Measurements from ENCODE around the gene RNF14.
A peak's percentile ranks its signal among the peaks of the same experiment; 100 is the strongest.
"Not testable (repeated sequence)": the region's sequence is repeated elsewhere in the genome, so short reads cannot be mapped to it uniquely, and the experiment has no call there.

Gene RNF14

GRCh38 chr5:141968914-141969608 is at the start of gene RNF14:
RNF14 (plus strand) TSS chr5:141969105; CDS start chr5:141973589, 4,484 bp downstream.
- peak; percentile 97 for DNase-seq (ENCODE audit: low spot score)

- no peak for DNase-seq (ENCODE audit: low spot score)
Measured at GRCh38 chr5:141919218-141920119, 49.4 kb upstream of the RNF14 start.

DNA sequence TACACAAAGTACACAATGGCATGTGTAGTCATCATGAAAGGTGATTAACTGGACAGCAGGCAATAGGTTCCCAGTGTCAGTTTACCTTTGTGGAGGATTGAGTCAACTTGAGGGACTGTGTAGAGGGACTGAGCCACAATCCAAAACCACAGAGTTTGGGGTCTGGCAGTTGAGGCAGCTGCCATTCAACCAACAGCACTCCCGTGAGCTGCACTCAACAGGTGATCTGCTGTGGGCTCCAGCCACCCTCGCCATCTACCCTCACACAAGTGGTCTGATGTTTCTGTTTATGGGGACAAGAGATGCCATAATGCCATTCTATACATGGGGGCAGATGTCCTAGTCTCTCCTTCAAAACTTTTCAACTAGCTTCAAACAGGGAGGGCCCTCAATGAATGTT is 48.1 kb upstream of the RNF14 start:
- no peak for DNase-seq (ENCODE audit: low spot score)

DNA sequence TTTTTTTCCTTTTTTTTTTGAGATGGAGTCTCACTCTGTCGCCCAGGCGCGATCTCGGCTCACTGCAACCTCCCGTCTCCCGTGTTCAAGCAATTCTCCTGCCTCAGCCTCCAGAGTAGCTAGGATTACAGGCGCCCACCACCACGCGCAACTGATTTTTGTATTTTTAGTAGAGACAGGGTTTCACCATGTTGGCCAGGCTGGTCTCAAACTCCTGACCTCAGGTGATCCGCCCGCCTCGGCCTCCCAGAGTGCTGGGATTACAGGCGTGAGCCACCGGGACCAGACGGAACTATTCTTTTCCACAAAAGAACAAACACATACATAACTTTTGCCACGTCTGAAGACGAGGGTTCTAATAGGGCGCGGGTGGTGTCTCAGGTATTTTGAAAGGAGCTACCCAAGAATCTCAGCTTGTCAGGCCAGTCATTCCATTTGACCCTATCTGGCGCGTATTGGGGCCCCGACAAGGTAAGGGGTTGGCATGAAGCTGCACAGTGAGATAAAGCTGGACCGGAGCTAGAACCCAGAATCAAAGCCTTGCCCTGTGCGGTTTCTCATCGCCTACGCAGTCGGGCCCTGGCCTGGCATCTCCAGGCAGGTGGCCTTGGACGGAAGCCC is 46.0 kb upstream of the RNF14 start:
- DNase-seq (ENCODE audit: low spot score) = not testable (repeated sequence)

- DNase-seq (ENCODE audit: low spot score) = peak; percentile 96
Measured at GRCh38 chr5:141923448-141924313, 45.2 kb upstream of the RNF14 start, which contains the start of gene DELE1. DELE1 (plus strand) TSS chr5:141923871; CDS start chr5:141923942, 71 bp downstream.

- DNase-seq (ENCODE audit: low spot score) = no peak
Measured at GRCh38 chr5:141926434-141926833, 42.5 kb upstream of the RNF14 start.

DNA sequence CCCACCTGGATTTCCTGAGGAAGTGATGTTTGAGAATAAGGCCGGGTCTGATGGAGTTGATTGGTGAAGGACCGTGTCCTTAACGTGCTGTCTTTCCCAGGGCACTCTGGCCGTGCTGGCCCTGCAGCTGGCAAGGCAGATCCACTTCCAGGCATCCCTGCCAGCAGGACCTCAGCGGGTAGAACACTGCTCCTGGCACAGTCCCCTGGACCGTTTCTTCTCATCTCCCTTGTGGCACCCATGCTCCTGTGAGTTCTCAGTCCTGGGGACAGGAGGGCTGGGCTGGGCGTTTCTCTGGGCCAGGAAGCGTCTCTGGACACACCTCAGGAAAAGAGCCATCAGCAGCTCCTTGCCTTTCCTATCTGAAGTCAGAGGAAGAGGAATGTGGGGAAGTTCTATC is 40.9 kb upstream of the RNF14 start:
- no peak for DNase-seq (ENCODE audit: low spot score)

DNA sequence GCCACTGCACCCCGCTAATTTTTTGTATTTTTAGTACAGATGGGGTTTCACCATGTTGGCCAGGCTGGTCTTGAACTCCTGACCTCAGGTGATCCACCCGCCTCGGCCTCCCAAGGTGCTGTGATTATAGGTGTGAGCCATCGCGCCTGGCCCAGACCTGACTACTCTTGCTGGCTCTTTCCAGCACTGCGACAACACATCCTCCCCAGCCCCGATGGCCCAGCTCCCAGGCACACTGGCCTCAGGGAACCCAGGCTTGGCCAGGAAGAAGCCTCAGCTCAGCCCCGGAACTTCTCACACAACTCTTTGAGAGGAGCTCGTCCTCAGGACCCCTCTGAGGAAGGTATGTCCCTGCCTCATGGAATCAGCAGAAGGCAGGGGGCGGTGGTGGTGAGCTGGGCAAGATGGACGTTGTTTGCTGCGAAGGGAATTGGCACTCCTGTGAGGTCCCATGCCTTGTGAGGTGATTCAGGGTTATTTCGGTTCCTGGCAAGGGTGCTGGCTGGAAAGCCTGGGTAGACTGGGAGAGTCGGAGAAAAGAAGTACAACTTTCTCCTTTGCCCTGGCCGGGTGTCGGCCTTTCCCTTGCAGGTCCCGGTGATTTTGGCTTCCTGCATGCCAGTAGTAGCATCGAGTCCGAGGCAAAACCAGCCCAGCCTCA is 39.4 kb upstream of the RNF14 start:
- DNase-seq (ENCODE audit: low spot score) = no peak

DNA sequence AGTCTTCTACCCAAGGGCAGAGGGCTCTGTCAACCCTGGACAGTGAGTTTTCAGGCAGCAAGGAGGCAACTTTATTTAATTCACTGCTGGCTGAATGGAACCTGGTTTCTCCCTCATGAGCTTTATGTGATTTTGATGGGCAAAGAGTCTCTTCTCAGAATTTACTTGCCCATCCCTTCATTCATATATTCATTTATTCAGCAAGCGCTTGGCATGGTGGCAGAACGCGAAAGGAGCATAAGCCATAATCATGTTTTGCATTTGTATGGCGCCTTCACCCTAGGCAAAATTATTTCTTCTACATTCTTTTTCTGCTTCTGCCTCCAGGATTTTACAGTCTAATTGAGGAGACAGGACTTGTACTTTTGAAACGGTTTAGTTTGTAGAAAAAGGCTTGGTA is 37.2 kb upstream of the RNF14 start:
- DNase-seq (ENCODE audit: low spot score) = no peak

GRCh38 chr5:141933151-141933550 is 35.8 kb upstream of the RNF14 start:
- DNase-seq (ENCODE audit: low spot score) = no peak

GRCh38 chr5:141934099-141934844 is 34.6 kb upstream of the RNF14 start:
- DNase-seq (ENCODE audit: low spot score) = no peak

DNA sequence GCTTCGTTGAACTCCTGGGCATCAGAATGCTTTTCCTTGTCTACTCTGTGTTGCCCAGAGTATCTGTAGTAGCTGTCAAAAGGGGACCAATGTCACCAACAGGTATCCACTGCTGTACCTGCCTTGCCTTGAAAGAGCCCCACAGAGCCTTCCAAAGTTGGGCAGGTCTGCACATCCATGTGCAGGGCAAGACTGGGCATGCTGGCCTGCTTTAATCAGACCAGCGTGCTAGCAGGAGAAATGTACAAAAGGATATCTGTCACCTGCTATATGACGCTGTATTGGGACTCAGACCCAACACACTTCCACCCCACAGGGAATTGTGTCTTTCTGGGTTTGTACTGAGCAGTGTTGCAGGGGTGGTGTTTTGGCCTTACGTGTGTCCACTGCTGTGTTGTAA is 33.4 kb upstream of the RNF14 start:
- DNase-seq (ENCODE audit: low spot score) = no peak

GRCh38 chr5:141940695-141941271 is 28.1 kb upstream of the RNF14 start:
- DNase-seq (ENCODE audit: low spot score) = no peak

GRCh38 chr5:141941307-141941706 is 27.6 kb upstream of the RNF14 start:
- DNase-seq (ENCODE audit: low spot score) = peak; percentile 60

DNA sequence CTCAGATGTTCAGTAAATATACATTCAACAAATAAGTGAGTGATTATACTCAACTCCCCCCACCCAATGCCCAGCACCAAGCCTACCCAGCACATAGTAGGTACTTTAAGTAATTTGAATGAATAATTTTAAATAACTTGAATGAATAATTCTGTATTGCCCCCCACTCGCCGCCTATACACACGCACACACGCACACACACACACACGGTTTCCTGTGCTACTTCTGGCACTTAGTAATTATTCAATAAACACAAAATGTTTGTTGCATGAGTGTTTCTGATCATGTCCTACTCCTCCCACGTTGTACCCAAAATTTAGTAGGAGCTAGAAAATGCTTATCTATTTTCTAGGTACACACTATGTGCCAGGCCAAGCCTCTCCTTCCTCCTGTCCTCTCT is 27.1 kb upstream of the RNF14 start:
- no peak for DNase-seq (ENCODE audit: low spot score)

GRCh38 chr5:141942185-141942857 is 26.6 kb upstream of the RNF14 start:
- no peak for DNase-seq (ENCODE audit: low spot score)

GRCh38 chr5:141944076-141944475 is 24.8 kb upstream of the RNF14 start:
- no peak for DNase-seq (ENCODE audit: low spot score)

- no peak for DNase-seq (ENCODE audit: low spot score)
Measured at GRCh38 chr5:141945511-141946051, 23.3 kb upstream of the RNF14 start.

DNA sequence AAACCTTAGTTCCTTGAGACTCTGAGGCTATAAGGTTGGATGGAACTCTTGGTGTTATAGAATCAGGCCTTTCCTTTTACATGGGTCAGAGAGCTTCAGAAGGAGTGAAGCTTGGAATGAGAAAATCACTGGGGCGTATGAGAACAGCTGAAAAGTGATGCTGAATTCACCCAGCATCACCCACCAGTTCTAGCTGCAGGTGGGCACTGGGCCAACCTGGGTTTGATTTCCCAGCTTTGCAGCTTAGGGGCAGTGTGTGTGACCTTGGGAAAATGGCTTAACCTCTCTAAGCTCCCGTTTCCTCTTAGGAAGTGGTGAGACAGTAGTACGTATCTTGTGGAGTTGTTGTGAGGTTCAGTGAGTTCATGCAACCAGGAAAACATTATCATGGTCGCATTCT is 21.6 kb upstream of the RNF14 start:
- no peak for DNase-seq (ENCODE audit: low spot score)
